ENCODE data around the gene CRYZL1. TPM values are rescaled to one million over a fixed set of nuclear protein-coding genes. Genes with fewer than 3 reads are reported as not detected.

CRYZL1 gene
- total RNA-seq, 1 experiment from 2014 or later: 29.0 TPM

DNA sequence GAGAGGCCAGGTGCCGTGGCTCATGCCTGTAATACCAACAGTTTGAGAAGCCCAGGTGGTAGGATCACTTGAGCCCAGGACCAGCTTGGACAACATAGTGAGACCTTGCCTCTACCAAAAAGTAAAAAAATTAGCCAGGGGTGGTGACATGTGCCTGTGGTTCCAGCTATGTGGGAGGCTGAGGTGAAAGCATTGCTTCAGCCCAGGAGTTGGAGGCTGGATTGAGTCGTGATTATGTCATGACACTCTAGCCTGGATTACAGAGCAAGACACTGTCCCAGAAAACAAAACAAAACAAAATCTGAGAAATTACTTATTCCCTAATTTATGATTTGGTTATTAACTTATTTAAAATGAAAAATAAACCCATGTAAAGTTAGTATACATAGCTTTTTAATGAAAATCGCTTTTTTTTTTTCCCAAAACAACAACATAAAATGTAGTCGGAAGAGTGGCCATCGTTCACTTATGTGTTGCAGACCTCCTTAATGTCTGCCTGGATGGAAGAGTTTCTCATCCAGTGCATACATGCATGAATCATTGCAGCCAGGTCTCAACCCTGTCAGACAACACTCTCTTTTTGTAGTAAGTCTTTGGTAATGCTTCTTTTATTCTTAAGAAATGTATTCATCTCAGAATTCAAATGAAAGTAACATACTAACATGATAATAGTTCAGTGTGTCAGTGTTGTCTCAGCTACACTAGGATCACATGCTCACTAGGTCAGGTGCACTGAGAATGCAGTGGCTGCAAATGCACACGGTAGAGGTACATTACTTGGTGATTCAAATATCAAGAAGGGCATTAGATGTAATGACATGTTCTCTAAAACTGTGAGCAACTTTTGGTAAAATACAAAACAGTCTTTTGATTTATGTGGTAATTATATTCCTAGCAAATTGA, 28.8 kb upstream of the CRYZL1 start:
- Histone ChIP-seq H3K27ac (no peak overlapping the region), H3K9me3 (replicated peaks) (no peaks in the 10 kb centered on the region), H3K27me3 (no peaks in the 10 kb centered on the region), H3K4me3 (no peak overlapping the region), H3K4me1 (no peaks in the 10 kb centered on the region), H3K36me3 (no peaks in the 10 kb centered on the region)
- DNase-seq: no peak

GRCh38 chr21:33668620-33669019, 27.1 kb upstream of the CRYZL1 start:
- H3K27me3 ChIP-seq: no peaks in the 10 kb centered on the region
- DNase-seq: no peak
- H3K36me3 ChIP-seq: no peaks in the 10 kb centered on the region
- H3K27ac ChIP-seq: no peak overlapping the region
- no peak overlapping the region for H3K4me3 ChIP-seq
- H3K4me1 ChIP-seq: no peaks in the 10 kb centered on the region
- no peaks in the 10 kb centered on the region for H3K9me3 ChIP-seq (replicated peaks)

DNA sequence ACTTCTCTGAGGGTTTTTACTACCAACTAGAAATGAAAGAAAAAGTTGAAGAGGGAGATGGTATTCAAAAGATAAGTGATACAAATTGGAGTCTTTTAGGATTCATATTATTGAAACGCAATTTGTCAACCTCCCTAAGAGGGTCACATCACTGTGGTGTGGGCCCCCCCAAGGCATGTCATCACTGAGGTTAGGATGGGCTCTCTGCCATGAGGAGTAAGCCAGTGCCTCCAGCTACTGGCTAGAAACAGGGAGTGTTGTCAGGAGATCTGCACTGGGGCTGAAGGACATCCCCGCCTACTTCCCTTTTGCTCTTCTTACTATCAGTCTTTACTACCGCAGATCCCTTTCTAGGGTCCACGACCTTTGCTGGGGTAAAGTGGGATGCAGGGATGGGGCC, 26.6 kb upstream of the CRYZL1 start:
- no peaks in the 10 kb centered on the region for H3K4me1 ChIP-seq
- no peak overlapping the region for H3K27ac ChIP-seq
- no peaks in the 10 kb centered on the region for H3K36me3 ChIP-seq
- no peak for DNase-seq
- no peak overlapping the region for H3K4me3 ChIP-seq
- no peaks in the 10 kb centered on the region for H3K9me3 ChIP-seq (replicated peaks)
- H3K27me3 ChIP-seq: no peaks in the 10 kb centered on the region

DNA sequence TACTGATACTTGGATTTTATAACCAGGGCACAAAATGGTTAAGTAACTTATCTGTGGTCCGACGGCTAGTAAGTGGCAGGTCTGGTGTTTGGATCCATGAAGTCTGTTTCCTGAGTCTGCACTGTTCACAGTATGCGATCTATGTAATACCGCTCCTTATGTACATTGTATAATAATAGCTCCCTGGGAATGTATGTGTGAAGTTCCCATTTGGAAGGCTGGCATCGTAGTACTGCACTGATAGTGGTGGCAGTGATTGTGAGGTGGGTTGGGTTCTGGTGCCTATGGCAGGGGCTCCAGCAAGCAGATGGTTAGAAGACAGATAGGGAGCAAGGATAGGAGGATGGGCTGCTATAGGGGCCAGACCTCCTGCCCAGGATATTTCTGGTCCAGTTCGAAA, 26.1 kb upstream of the CRYZL1 start:
- Histone ChIP-seq H3K27ac (no peak overlapping the region), H3K27me3 (no peaks in the 10 kb centered on the region), H3K4me3 (no peak overlapping the region), H3K36me3 (no peaks in the 10 kb centered on the region), H3K9me3 (replicated peaks) (no peaks in the 10 kb centered on the region), H3K4me1 (no peaks in the 10 kb centered on the region)
- no peak for DNase-seq

DNA sequence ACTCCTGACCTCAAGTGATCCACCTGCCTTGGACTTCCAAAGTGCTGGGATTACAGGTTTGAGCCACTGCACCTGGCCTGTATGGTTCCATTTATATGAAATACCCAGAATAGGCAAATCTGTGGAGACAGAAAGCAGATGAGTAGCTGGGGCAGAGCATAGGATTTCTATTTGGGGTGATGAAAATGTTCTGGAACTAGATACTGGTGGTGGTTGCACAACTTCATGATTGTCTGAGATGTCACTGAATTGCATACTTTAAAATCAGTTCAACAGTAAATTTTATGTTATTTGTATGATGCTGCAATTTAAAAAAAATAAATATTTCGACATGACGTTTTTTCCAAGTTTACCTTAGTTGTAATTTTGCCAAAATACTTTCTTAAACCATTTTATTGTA, 24.6 kb upstream of the CRYZL1 start:
- Histone ChIP-seq H3K4me3 (no peak overlapping the region), H3K4me1 (no peaks in the 10 kb centered on the region), H3K27me3 (no peaks in the 10 kb centered on the region), H3K36me3 (no peaks in the 10 kb centered on the region), H3K27ac (no peak overlapping the region), H3K9me3 (replicated peaks) (peaks cover 3% of the 10 kb centered on the region)
- no peak for DNase-seq

DNA sequence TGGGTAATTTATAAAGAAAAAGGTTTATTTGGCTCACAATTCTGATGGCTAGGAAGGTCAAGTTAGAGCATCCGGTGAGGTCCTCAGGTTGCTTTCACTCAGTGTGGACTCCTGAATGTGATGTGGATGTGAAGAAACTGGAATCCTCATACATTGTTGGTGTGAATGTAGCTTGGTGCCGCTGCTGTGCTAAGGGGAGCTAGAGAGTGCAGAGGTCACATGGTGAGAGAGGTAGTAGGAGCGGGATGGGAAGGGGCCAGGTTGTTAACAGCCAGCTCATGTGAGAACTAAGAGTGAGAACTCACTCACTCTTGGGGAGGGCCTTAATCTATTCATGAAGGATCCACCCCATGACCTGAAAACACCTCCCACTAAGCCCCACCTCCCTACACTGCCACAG, 22.6 kb upstream of the CRYZL1 start:
- no peak for DNase-seq
- Histone ChIP-seq H3K27ac (no peak overlapping the region), H3K4me3 (no peak overlapping the region), H3K9me3 (replicated peaks) (peaks cover 6% of the 10 kb centered on the region), H3K4me1 (no peaks in the 10 kb centered on the region), H3K36me3 (no peaks in the 10 kb centered on the region), H3K27me3 (no peaks in the 10 kb centered on the region)

GRCh38 chr21:33663241-33663640, 21.7 kb upstream of the CRYZL1 start:
- H3K27ac ChIP-seq: no peak overlapping the region
- H3K4me3 ChIP-seq: no peak overlapping the region
- no peaks in the 10 kb centered on the region for H3K27me3 ChIP-seq
- peaks cover 6% of the 10 kb centered on the region for H3K9me3 ChIP-seq (replicated peaks)
- H3K4me1 ChIP-seq: no peaks in the 10 kb centered on the region
- no peak for DNase-seq
- no peaks in the 10 kb centered on the region for H3K36me3 ChIP-seq

DNA sequence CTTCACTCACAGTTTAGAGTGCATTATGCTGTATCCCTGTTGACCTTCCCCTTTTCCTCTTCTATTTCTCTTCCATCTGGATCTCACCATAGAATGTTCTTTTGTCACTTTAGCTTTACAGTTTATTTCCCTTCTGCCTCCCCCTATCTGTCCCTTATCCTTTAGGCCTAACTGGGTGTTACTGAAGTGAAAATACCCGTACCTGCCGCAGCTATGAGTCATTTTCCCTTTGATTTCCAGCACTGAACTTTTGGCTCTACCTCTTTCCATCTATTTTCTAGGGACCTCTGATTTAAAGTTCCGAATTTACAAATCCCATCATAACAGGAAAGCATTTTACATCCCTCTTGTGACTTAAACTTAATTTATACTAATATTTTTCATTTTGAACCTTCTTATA, 20.5 kb upstream of the CRYZL1 start:
- DNase-seq: no peak
- no peak overlapping the region for H3K27ac ChIP-seq
- no peak overlapping the region for H3K4me3 ChIP-seq
- H3K36me3 ChIP-seq: no peaks in the 10 kb centered on the region
- peaks cover 6% of the 10 kb centered on the region for H3K9me3 ChIP-seq (replicated peaks)
- no peaks in the 10 kb centered on the region for H3K4me1 ChIP-seq
- H3K27me3 ChIP-seq: no peaks in the 10 kb centered on the region

DNA sequence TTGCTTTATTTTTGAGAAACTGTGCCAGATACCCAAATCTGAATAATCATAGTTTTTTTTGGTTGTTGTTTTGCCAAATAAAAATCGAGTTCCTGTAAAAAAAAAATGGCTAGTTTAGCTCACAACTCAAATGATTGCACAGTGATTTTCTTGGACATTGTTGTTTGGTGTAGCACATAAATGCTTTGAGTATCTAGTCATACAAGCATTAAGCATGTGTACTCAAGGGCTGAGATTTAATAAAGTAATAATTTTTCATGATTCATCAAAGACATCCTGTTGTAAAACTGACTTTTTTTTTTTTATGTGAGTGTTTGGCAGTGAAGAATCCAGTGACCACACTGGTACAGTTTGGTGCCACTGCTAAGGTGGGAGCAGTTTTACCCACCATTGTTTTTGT, 19.6 kb upstream of the CRYZL1 start:
- no peak for DNase-seq
- Histone ChIP-seq H3K9me3 (replicated peaks) (peaks cover 6% of the 10 kb centered on the region), H3K4me1 (peaks cover under 1% of the 10 kb centered on the region; the same call in 1 of the 2 replicates), H3K27ac (no peak overlapping the region), H3K27me3 (no peaks in the 10 kb centered on the region), H3K36me3 (no peaks in the 10 kb centered on the region), H3K4me3 (no peak overlapping the region)

DNA sequence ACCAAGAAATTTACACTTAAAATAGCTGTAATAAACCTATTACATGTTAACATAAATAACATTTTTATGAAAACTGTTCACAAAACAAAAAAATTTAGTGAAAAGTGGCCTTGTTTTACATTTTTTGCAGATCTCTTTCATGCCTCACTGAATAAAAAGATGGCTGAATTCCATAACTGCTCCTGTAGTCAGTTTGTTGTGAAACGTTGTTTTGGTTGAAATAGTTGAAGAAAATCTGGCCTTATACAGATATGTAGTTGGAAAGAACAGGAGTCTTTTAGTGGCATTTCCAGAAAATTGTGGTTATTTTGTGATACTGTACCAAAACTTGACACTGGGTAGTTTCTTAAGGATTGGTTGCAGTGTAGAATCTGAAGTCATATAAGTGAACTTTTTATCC, 18.9 kb upstream of the CRYZL1 start:
- no peak overlapping the region for H3K4me3 ChIP-seq
- no peaks in the 10 kb centered on the region for H3K36me3 ChIP-seq
- H3K4me1 ChIP-seq: peaks cover 8% of the 10 kb centered on the region
- no peaks in the 10 kb centered on the region for H3K27me3 ChIP-seq
- H3K9me3 ChIP-seq (replicated peaks): peaks cover 6% of the 10 kb centered on the region
- no peak overlapping the region for H3K27ac ChIP-seq
- no peak for DNase-seq

GRCh38 chr21:33659568-33659949, 18.0 kb upstream of the CRYZL1 start:
- H3K27ac ChIP-seq: no peak overlapping the region
- no peak for DNase-seq

GRCh38 chr21:33658919-33659567, 17.5 kb upstream of the CRYZL1 start:
- Histone ChIP-seq H3K4me1 (peaks cover 9% of the 10 kb centered on the region), H3K4me3 (no peak overlapping the region), H3K9me3 (replicated peaks) (peaks cover 6% of the 10 kb centered on the region), H3K36me3 (no peaks in the 10 kb centered on the region), H3K27ac (no peak overlapping the region), H3K27me3 (no peaks in the 10 kb centered on the region)
- DNase-seq: no peak

More at GRCh38 chr21:33659568-33659949, 18.0 kb upstream of the CRYZL1 start:
- no peaks in the 10 kb centered on the region for H3K27me3 ChIP-seq
- H3K4me1 ChIP-seq: peaks cover 9% of the 10 kb centered on the region
- no peak overlapping the region for H3K4me3 ChIP-seq
- peaks cover 6% of the 10 kb centered on the region for H3K9me3 ChIP-seq (replicated peaks)
- no peaks in the 10 kb centered on the region for H3K36me3 ChIP-seq

DNA sequence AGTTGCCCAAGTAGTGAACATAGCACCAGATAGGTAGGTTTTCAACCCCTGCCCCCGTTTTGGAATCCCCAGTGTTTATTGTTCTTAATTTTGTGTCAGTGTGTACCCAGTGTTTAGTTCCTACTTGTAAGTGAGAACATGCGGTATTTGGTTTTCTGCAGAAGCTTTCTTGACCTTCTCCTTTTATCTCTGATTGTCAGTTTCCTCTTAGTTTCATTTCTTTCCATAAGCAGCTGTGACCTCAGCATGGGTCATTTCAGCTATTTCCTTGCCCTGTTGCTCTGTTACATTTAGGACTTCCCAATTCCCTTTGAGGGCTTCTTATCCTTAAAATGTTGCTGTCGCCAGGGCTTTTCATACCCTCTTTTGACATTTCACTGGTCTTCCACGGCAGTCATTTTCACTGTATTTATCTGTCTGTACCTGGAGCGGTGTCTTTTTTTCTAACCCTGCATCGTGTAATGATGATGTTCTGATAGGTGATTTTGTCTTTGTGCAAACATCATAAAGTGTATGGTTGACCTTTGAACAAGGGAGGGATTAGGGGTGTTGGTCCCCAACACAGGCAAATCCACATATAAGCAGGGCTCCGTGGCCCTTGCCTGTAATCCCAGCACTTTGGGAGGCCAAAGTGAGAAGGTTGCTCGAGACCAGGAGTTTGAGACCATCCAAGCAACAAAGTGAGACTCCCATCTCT, 15.7 kb upstream of the CRYZL1 start:
- DNase-seq: no peak
- peaks cover 6% of the 10 kb centered on the region for H3K9me3 ChIP-seq (replicated peaks)
- H3K36me3 ChIP-seq: no peaks in the 10 kb centered on the region
- H3K4me3 ChIP-seq: no peak overlapping the region
- no peak overlapping the region for H3K27ac ChIP-seq
- H3K4me1 ChIP-seq: peaks cover 10% of the 10 kb centered on the region
- no peaks in the 10 kb centered on the region for H3K27me3 ChIP-seq

GRCh38 chr21:33655588-33656221, 14.2 kb upstream of the CRYZL1 start:
- Histone ChIP-seq H3K4me1 (peaks cover 25% of the 10 kb centered on the region), H3K27ac (no peak overlapping the region), H3K27me3 (no peaks in the 10 kb centered on the region), H3K36me3 (no peaks in the 10 kb centered on the region), H3K9me3 (replicated peaks) (no peaks in the 10 kb centered on the region; the same call in 1 of the 2 replicates), H3K4me3 (no peak overlapping the region)
- peak in 1 of 2 experiments; percentile 22 for DNase-seq

GRCh38 chr21:33654412-33654811, 12.9 kb upstream of the CRYZL1 start:
- H3K27me3 ChIP-seq: no peaks in the 10 kb centered on the region
- no peak for DNase-seq
- H3K27ac ChIP-seq: no peak overlapping the region
- no peak overlapping the region for H3K4me3 ChIP-seq
- H3K36me3 ChIP-seq: no peaks in the 10 kb centered on the region
- peaks cover 29% of the 10 kb centered on the region for H3K4me1 ChIP-seq
- no peaks in the 10 kb centered on the region; the same call in none of the 2 replicates for H3K9me3 ChIP-seq (replicated peaks)

Data from SJCRH30 (cell line).